ENCODE results near the gene MOSMO. TPM values are rescaled to one million over a fixed set of nuclear protein-coding genes. Genes with fewer than 3 reads are reported as not detected.
"Not testable (repeated sequence)": the region's sequence is repeated elsewhere in the genome, so short reads cannot be mapped to it uniquely, and the experiment has no call there.

The MOSMO gene
- total RNA-seq, 1 donor from 2014 or later: 12.1 TPM

GRCh38 chr16:21991621-21992020 is 16.3 kb upstream of the MOSMO start:
- no peaks in the 10 kb centered on the region for H3K9me3 ChIP-seq (replicated peaks)
- H3K27ac ChIP-seq (replicated peaks): no peak overlapping the region
- intact Hi-C loops (cut with micrococcal nuclease): no loop called here
- TF ChIP-seq CTCF (IDR thresholded peaks at IDR 0.05; ENCODE audit: borderline replicate concordance): no peak
- no peak overlapping the region for H3K4me3 ChIP-seq
- H3K36me3 ChIP-seq: no peaks in the 10 kb centered on the region
- DNase-seq: no peak
- H3K4me1 ChIP-seq: peaks cover 40% of the 10 kb centered on the region
- H3K27me3 ChIP-seq (ENCODE audit: low read depth): no peaks in the 10 kb centered on the region

GRCh38 chr16:21994856-21995465 is 12.9 kb upstream of the MOSMO start:
- no peaks in the 10 kb centered on the region for H3K9me3 ChIP-seq (replicated peaks)
- H3K36me3 ChIP-seq: no peaks in the 10 kb centered on the region
- H3K4me1 ChIP-seq: peaks cover 26% of the 10 kb centered on the region
- no peak overlapping the region for H3K27ac ChIP-seq (replicated peaks)
- DNase-seq: no peak
- TF ChIP-seq CTCF (IDR thresholded peaks at IDR 0.05; ENCODE audit: borderline replicate concordance): no peak
- H3K27me3 ChIP-seq (ENCODE audit: low read depth): no peaks in the 10 kb centered on the region
- H3K4me3 ChIP-seq: no peak overlapping the region
- intact Hi-C loops (cut with micrococcal nuclease): no loop called here

- Histone ChIP-seq H3K27me3 (ENCODE audit: low read depth) (no peaks in the 10 kb centered on the region), H3K36me3 (no peaks in the 10 kb centered on the region), H3K27ac (replicated peaks) (peak overlapping the region; percentile 67), H3K9me3 (replicated peaks) (no peaks in the 10 kb centered on the region), H3K4me1 (peaks cover 19% of the 10 kb centered on the region), H3K4me3 (no peak overlapping the region)
- no peak for DNase-seq
- TF ChIP-seq CTCF (IDR thresholded peaks at IDR 0.05; ENCODE audit: borderline replicate concordance): no peak
- intact Hi-C loops (cut with micrococcal nuclease): no loop called here
Measured at GRCh38 chr16:21996923-21997696, 10.8 kb upstream of the MOSMO start.

- TF ChIP-seq CTCF (IDR thresholded peaks at IDR 0.05; ENCODE audit: borderline replicate concordance): no peak
- H3K27ac ChIP-seq (replicated peaks): peak overlapping the region; percentile 67
- H3K4me3 ChIP-seq: no peak overlapping the region
- intact Hi-C loops (cut with micrococcal nuclease): no loop called here
- no peak for DNase-seq
- H3K9me3 ChIP-seq (replicated peaks): no peaks in the 10 kb centered on the region
- no peaks in the 10 kb centered on the region for H3K27me3 ChIP-seq (ENCODE audit: low read depth)
- H3K36me3 ChIP-seq: no peaks in the 10 kb centered on the region
- peaks cover 19% of the 10 kb centered on the region for H3K4me1 ChIP-seq
Measured at GRCh38 chr16:21997697-21998480, 10.0 kb upstream of the MOSMO start.

- Histone ChIP-seq H3K4me3 (no peak overlapping the region), H3K27ac (replicated peaks) (no peak overlapping the region), H3K36me3 (no peaks in the 10 kb centered on the region), H3K4me1 (peaks cover 19% of the 10 kb centered on the region), H3K27me3 (ENCODE audit: low read depth) (no peaks in the 10 kb centered on the region), H3K9me3 (replicated peaks) (no peaks in the 10 kb centered on the region)
- no peak for TF ChIP-seq CTCF (IDR thresholded peaks at IDR 0.05; ENCODE audit: borderline replicate concordance)
- no peak for DNase-seq
- intact Hi-C loops (cut with micrococcal nuclease): loop anchor here (5.0 kb wide), 2 partner anchors 76 to 186 kb away; no protein-coding TSS in a partner anchor
Measured at GRCh38 chr16:22001591-22001990, 6.3 kb upstream of the MOSMO start.

GRCh38 chr16:22002047-22002446 is 5.9 kb upstream of the MOSMO start:
- not testable (repeated sequence) for H3K4me3 ChIP-seq
- intact Hi-C loops (cut with micrococcal nuclease): loop anchor here (5.0 kb wide), 2 partner anchors 75 to 185 kb away; no protein-coding TSS in a partner anchor

More at GRCh38 chr16:22002047-22002446, 5.9 kb upstream of the MOSMO start:
- DNase-seq; H3K9me3 ChIP-seq (replicated peaks); H3K27ac ChIP-seq (replicated peaks); H3K27me3 ChIP-seq (ENCODE audit: low read depth); H3K36me3 ChIP-seq: not testable (repeated sequence)
- peaks cover 24% of the 10 kb centered on the region for H3K4me1 ChIP-seq

Measured in left ventricle myocardium inferior (tissue), 1 donor.